ENCODE results near the gene LMO7.
A peak's percentile ranks its signal among the peaks of the same experiment; 100 is the strongest.
"Not testable (repeated sequence)": the region's sequence is repeated elsewhere in the genome, so short reads cannot be mapped to it uniquely, and the experiment has no call there.

Gene LMO7

DNA sequence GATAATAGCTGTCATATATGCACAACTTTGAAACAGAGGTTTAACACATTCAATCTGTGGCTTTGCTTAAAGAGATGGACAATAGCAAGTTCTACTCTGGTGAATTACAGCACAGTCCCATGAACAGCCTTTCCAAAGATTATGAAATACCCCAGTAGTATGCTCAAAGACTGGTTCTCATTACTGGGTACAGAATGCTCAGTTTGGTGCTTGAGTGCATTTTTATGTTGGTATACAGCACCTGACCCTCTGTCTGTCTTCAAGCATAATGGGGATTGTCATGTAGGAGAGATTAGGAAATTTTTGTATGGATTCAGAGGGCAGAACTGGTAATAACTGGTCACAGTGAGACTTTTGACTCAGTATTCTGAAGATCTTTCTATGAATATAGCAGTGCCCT lies 7.6 kb downstream of the LMO7 start:
- no peak for DNase-seq
- in situ Hi-C loops (cut with MboI; ENCODE audit: low pct_unique_long_range_greater_than_20kb, low sequenced_read_pairs) = no loop called here

- no peak for DNase-seq
Measured at GRCh38 chr13:75645141-75645540, 9.0 kb downstream of the LMO7 start.

GRCh38 chr13:75647126-75647784 lies 11.1 kb downstream of the LMO7 start:
- no peak for DNase-seq
- in situ Hi-C loops (cut with MboI; ENCODE audit: low pct_unique_long_range_greater_than_20kb, low sequenced_read_pairs) = no loop called here

More at GRCh38 chr13:75645141-75645540, 9.0 kb downstream of the LMO7 start:
- in situ Hi-C loops (cut with MboI; ENCODE audit: low pct_unique_long_range_greater_than_20kb, low sequenced_read_pairs) = no loop called here

DNA sequence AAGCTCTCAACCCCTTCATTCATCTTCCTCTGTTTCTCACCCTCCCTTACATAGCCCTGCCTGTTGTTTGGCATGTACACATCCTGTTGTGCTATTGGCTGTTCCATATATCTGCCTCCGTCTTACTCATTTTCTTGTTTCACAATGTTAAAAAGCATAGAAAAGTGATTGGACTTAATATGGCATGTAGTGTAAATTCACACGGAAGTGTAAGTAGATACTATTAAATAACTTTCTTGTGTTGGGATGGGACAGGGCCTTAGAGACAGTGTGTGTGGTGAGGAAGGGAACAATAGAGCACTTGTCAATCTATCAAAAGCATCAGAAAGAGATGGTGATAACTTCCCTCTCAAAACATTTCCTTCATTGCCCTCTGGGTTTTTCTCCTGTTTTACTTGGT lies 12.3 kb downstream of the LMO7 start:
- in situ Hi-C loops (cut with MboI; ENCODE audit: low pct_unique_long_range_greater_than_20kb, low sequenced_read_pairs) = no loop called here
- DNase-seq = no peak

- in situ Hi-C loops (cut with MboI; ENCODE audit: low pct_unique_long_range_greater_than_20kb, low sequenced_read_pairs) = no loop called here
- DNase-seq = no peak
Measured at GRCh38 chr13:75651013-75651412, 14.9 kb downstream of the LMO7 start.

GRCh38 chr13:75652726-75653125 lies 16.6 kb downstream of the LMO7 start:
- no peak for DNase-seq
- in situ Hi-C loops (cut with MboI; ENCODE audit: low pct_unique_long_range_greater_than_20kb, low sequenced_read_pairs) = no loop called here

- in situ Hi-C loops (cut with MboI; ENCODE audit: low pct_unique_long_range_greater_than_20kb, low sequenced_read_pairs) = no loop called here
- DNase-seq = no peak
Measured at GRCh38 chr13:75656425-75656989, 20.4 kb downstream of the LMO7 start.

- in situ Hi-C loops (cut with MboI; ENCODE audit: low pct_unique_long_range_greater_than_20kb, low sequenced_read_pairs) = no loop called here
- DNase-seq = no peak
Measured at GRCh38 chr13:75657111-75657510, 21.0 kb downstream of the LMO7 start.

DNA sequence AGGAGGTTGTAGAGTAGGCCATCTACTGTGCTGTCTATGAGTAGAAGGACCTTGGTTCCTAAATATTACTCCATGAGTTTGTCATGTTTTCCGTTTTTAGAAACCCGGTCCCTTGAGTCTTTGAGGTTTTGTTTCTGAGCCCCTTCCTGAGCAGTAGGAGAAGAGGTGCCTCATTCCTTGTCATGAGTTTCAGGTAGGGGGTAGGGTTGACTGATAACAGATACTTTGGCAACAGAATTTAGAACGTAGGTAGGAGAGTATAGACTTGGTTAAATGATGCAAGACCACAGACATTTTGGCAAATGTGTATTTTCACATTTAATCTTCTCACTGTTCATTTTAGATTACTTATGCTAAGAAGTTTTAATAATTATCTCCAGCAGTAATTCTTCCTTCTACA lies 24.6 kb downstream of the LMO7 start:
- in situ Hi-C loops (cut with MboI; ENCODE audit: low pct_unique_long_range_greater_than_20kb, low sequenced_read_pairs) = no loop called here
- DNase-seq = no peak

DNA sequence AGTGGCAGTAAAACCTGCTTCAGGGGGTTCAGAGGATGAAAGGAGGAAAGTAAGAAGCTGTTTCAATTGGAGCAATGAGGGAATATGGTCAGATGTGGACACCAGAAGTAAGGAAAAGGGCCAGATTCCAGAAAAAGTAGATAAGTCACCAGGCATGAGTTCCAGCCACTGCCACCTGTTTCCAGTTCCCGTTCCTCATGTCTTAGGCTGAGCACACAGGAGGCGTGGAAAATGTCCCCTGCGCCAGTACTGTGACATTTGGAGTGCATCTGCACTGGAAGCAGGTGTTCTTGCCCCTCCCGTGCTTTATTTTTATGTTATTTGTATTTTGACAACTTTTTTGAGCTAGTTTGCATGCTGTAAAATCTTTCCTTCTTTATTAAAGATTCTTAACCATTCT lies 25.3 kb downstream of the LMO7 start:
- in situ Hi-C loops (cut with MboI; ENCODE audit: low pct_unique_long_range_greater_than_20kb, low sequenced_read_pairs) = no loop called here
- no peak for DNase-seq

- DNase-seq = no peak
- in situ Hi-C loops (cut with MboI; ENCODE audit: low pct_unique_long_range_greater_than_20kb, low sequenced_read_pairs) = no loop called here
Measured at GRCh38 chr13:75666646-75667351, 30.7 kb downstream of the LMO7 start.

DNA sequence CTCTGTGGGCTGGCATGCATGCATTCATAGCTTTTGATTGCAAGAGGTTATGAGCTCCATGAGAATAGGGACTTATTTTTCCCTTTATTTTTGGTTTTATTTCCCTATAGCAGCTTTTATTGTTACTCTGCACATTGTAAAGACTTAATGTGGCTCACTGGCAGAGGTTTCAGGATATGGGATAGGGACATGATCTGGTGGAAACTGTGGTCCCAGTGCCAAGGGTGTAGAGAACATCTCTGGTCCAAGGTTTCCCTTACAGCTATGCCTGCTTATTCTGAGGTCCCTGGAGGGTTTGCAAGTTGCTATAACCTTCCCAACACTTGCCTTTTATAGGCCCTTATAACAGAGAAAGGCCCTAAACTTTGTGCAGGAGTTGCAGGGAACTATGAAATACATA lies 33.6 kb downstream of the LMO7 start:
- in situ Hi-C loops (cut with MboI; ENCODE audit: low pct_unique_long_range_greater_than_20kb, low sequenced_read_pairs) = no loop called here
- no peak for DNase-seq

DNA sequence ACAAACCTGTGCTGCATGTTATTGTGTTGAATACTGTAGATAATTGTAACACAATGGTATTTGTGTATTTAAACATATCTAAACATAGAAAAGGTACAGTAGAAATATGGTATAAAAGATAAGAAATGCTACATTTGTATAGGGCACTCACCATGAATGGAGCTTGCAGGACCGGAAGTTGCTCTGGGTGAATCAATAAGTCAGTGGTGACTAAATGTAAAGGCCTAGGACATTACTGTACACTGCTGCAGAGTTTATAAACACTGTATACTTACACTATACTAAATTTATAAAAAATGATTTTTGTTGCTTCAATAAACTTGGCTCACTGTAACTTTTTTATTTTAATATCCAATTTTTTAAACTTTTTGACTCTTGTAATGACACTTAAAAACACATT lies 34.4 kb downstream of the LMO7 start:
- in situ Hi-C loops (cut with MboI; ENCODE audit: low pct_unique_long_range_greater_than_20kb, low sequenced_read_pairs) = no loop called here
- no peak for DNase-seq

- in situ Hi-C loops (cut with MboI; ENCODE audit: low pct_unique_long_range_greater_than_20kb, low sequenced_read_pairs) = loop anchor here (25.0 kb wide), 1 partner anchor 787 kb away; no protein-coding TSS in a partner anchor
- no peak for DNase-seq
Measured at GRCh38 chr13:75675421-75675820, 39.3 kb downstream of the LMO7 start.

DNA sequence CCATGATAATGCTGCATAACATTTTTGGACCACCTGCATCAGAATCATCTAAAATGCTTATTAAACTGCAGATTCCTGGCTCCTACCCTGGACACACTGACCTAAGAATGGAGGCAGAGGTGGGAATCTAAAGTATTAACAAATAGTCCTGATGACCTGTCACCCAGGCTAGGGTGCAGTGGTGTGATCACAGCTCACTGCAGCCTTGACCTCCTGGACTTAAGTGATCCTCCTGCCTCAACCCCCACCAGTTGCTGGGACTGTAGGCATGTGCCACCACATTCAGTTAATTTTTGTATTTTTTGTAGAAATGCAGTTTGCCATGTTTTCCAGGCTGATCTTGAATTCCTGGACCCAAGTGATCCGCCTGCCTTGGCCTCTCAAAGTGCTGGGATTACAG lies 43.3 kb downstream of the LMO7 start:
- in situ Hi-C loops (cut with MboI; ENCODE audit: low pct_unique_long_range_greater_than_20kb, low sequenced_read_pairs) = loop anchor here (25.0 kb wide), 1 partner anchor 783 kb away; no protein-coding TSS in a partner anchor
- no peak for DNase-seq

DNA sequence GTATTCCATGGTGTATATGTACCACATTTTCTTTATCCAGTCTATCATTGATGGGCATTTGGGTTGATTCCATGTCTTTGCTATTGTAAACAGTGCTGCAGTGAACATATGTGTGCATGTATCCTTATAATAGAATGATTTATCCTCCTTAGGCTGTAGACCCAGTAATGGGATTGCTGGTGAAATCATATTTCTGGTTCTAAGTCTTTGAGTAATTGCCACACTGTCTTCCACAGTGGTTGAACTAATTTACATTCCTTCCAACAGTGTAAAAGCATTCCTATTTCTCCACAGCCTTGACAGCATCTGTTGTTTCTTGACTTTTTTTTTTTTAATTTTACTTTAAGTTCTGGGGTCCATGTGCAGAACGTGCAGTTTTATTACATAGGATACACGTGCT lies 44.1 kb downstream of the LMO7 start:
- in situ Hi-C loops (cut with MboI; ENCODE audit: low pct_unique_long_range_greater_than_20kb, low sequenced_read_pairs) = loop anchor here (25.0 kb wide), 1 partner anchor 782 kb away; no protein-coding TSS in a partner anchor
- not testable (repeated sequence) for DNase-seq

GRCh38 chr13:75682326-75682725 lies 46.2 kb downstream of the LMO7 start:
- no peak for DNase-seq
- in situ Hi-C loops (cut with MboI; ENCODE audit: low pct_unique_long_range_greater_than_20kb, low sequenced_read_pairs) = loop anchor here (25.0 kb wide), 1 partner anchor 780 kb away; no protein-coding TSS in a partner anchor

- in situ Hi-C loops (cut with MboI; ENCODE audit: low pct_unique_long_range_greater_than_20kb, low sequenced_read_pairs) = loop anchor here (25.0 kb wide), 1 partner anchor 777 kb away; no protein-coding TSS in a partner anchor
- DNase-seq = no peak
Measured at GRCh38 chr13:75685239-75685697, 49.1 kb downstream of the LMO7 start.

- in situ Hi-C loops (cut with MboI; ENCODE audit: low pct_unique_long_range_greater_than_20kb, low sequenced_read_pairs) = loop anchor here (25.0 kb wide), 1 partner anchor 775 kb away; no protein-coding TSS in a partner anchor
- DNase-seq = peak; percentile 27
Measured at GRCh38 chr13:75687150-75687763, 51.1 kb downstream of the LMO7 start.

DNA sequence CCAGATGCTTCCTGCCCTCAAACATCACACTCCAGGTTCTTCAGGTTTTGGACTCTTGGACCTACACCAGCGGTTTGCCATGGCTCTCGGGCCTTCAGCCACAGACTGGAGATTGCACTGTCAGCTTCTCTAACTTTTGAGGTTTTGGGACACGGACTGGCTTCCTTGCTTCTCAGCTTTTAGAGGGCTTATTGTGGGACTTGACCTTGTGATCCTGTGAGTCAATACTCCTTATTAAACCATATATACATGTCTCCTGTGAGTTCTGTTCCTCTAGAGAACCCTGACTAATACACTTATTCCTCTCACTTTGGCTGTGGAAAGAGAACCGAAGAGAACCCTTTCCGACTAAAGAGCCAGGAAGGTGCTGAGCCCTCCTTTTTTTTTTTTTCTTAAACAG lies 53.6 kb downstream of the LMO7 start:
- DNase-seq = no peak
- in situ Hi-C loops (cut with MboI; ENCODE audit: low pct_unique_long_range_greater_than_20kb, low sequenced_read_pairs) = loop anchor here (25.0 kb wide), 1 partner anchor 773 kb away; no protein-coding TSS in a partner anchor

Data from KBM-7 (cell line).